Measurements from ENCODE around the gene KCNQ5.

Gene KCNQ5

DNA sequence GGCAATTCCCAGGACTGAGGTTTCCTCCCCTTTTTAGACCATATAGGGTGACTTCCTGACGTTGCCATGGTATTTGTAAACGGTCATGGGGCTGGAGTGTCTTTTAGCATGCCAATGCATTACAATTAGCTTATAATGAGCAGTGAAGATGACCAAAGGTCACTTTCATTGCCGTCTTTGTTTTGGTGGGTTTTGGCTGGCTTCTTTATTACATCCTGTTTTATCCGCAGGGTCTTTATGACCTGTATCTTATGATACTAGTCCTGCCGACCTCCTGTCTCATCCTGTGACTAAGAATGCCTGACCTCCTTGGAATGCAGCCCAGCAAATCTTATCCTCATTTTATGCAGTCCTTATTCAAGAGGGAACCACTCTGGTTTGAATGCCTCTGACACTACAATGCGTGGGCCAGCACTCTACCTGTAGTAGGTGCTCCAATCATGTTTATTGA, 190.1 kb downstream of the KCNQ5 start:
- DNase-seq: no peak

GRCh38 chr6:72813807-72814596, 192.1 kb downstream of the KCNQ5 start:
- DNase-seq: no peak

DNA sequence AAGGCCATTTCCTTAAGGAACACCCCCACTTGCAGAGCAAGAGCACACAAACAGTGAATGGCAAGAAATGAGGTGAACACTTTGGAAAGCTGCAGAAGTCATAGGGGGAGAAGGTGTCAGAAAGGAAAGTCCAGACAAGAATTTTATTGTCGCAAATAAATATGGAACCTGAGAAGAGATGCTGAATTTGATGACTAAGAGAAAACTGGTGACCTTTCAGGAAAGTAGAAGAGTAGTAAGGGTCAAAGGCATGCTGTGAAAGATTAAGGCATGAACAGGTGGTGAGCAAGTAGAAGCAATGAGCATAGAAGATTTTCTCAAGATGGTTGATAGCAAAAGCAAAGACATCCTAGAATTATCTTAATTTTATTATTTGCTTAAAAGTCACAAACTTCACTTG, 194.2 kb downstream of the KCNQ5 start:
- no peak for DNase-seq

- no peak for DNase-seq
Measured at GRCh38 chr6:72817208-72817607, 195.3 kb downstream of the KCNQ5 start.

GRCh38 chr6:72819609-72820008, 197.7 kb downstream of the KCNQ5 start:
- DNase-seq: no peak

- no peak for DNase-seq
Measured at GRCh38 chr6:72820153-72820552, 198.3 kb downstream of the KCNQ5 start.

DNA sequence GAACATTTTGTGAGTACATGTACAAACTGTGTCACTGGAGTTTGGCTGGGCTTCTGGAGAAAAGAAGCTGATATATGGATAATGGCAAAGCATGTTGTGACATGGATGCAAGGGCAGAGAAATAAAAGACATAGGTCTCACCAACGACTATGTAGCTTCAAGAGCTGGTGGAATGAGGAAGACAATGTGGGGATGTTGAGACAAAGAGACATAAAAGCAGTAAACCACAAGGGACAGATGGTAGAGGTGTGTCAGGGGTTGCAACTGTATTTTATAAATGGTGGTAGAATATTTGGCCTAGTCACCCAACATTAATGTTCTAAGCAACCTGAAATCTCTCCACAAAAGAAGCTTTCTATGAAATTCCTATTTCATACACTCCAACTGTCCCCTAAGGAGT, 199.0 kb downstream of the KCNQ5 start:
- no peak for DNase-seq

- no peak for DNase-seq
Measured at GRCh38 chr6:72822023-72822422, 200.2 kb downstream of the KCNQ5 start.

GRCh38 chr6:72822691-72823090, 200.8 kb downstream of the KCNQ5 start:
- DNase-seq: no peak

DNA sequence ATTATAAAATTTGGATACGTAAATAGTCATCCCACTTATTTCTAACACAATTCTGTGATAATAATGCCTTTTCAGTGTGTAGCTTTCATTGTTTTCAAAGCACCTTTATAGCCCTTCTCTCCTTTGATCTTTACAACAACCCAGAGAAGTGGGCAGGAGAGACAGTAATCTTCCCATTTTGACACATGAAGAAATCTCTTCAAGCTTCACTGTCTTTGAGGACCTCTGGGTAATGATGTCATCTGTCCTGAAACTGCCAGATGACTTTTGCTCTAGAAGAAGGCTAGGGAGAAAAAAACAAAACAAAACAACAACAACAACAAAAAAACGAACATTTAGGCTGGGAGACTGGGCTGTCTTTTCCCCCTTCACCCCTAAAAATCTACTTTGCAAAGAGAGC, 203.0 kb downstream of the KCNQ5 start:
- DNase-seq: no peak

- no peak for DNase-seq
Measured at GRCh38 chr6:72825315-72825911, 203.5 kb downstream of the KCNQ5 start.

DNA sequence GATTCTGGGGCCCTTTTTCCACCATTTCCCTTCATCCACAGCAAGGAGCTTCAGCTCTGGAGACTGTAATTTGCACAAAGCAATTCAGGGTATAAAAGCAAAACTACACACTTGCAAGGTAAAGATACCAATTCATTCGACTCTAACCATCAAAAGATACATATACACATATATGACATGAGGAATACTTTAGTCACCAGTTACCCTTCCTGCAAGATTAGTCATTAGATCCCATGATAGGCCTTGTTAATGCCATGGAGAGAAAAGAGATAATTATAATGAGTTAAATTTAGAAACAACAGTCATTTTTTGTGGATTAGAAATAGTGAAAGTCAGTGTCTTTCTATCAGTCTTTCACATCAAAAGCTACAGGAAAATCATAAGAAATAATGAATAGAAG, 204.2 kb downstream of the KCNQ5 start:
- no peak for DNase-seq

DNA sequence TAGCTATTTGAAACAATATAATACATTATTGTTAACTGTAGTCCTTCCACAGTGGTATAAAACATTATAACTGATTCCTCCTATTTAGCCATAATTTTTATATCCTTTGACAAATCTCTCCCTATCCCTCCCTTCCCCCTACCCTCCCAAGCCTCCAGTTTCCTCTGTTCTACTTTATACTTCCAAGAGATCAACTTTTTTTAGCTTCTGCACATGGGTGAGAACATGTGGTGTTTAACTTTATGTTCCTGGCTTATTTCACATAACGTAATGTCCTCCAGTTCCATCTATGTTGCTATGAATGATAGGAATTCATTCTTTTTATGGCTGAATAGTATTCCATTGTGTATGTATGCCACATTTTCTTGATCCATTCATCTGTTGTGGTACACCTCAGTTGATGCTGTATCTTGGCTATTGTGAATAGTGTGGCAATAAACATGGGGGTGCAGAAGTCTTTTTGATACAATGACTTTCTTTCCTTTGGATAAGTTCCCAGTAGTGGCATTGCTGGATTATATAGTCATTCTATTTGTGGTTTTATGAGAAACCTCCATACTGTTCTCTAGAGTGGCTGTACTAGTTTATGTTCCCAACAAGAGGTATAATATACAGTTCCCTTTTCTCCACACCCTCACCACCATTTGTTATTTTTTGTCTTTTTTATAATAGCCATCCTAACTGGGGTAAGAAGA, 205.0 kb downstream of the KCNQ5 start:
- DNase-seq: no peak

DNA sequence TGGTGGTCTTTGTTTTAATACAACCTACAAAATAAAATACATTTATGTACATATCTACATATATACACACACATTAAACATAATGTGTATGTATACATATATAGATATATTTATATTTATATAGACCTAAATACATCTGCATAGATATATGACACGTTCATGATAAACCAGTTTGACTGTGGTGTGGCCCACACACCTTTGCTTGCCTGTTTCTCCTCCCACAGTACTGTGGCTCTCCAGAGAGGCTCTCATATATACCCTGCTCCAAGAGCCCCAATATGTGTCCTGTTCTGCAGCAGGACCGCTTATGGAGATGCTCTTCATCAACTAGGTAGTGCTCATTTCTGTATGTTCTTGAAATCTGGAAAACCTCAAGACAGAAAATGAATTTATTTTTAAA, 207.0 kb downstream of the KCNQ5 start:
- DNase-seq: no peak

- no peak for DNase-seq
Measured at GRCh38 chr6:72832271-72832670, 210.4 kb downstream of the KCNQ5 start.

DNA sequence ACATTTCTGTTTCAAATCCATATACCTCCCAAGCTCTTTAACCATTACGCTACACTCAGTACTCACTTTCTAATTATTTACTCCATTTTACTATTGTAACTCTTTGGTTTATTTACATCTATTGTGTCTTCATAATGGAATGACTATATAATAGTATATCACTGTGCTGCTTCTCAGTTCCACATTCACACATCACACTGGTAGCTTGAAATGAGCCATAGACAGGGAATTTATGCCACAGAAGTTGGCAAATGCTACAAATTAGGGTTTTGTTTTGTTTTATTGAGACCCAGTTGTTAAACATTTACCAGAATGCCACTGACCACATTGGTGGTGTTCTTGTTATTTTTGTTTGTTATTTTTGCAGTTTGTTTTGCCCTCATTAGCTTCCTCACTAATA, 213.9 kb downstream of the KCNQ5 start:
- no peak for DNase-seq

- no peak for DNase-seq
Measured at GRCh38 chr6:72836971-72837370, 215.1 kb downstream of the KCNQ5 start.

DNA sequence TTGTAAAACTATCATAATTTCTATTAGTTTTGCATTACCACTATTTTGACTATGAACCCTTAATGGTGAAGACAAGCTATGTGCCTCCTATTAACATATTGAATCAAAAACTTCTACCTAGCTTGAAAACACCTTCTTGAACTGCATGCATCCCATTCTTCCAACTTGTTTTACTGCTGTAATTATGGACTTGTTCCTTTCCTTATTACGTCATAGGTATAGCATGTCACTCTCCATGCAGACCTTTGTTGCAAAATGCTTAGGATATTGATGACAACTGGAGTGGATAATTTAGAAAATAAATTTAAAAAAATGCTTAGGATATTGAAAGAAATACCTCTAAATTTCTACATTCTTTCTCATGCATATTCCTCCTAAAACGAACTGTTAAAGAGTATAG, 219.3 kb downstream of the KCNQ5 start:
- DNase-seq: no peak

DNA sequence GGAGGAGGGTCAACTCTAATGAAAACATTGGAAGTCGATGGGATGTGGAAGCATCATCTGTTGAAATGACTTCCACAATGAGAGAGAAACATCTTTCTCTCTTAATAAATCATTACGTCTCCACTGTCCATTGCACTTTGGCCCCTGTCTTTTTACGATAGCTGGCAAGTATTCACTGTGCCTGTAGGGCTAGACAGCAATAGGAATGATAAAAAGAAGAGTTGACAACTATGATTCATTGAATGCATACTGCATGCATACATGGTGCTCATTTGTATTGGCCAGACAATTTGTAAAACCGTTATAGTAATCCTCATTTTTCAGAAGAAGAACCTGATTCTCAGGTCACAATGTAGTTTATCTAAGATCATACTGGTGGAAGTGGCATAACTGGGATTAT, 220.3 kb downstream of the KCNQ5 start:
- no peak for DNase-seq

GRCh38 chr6:72844614-72845013, 222.8 kb downstream of the KCNQ5 start:
- no peak for DNase-seq

- no peak for DNase-seq
Measured at GRCh38 chr6:72849346-72849745, 227.5 kb downstream of the KCNQ5 start.

DNA sequence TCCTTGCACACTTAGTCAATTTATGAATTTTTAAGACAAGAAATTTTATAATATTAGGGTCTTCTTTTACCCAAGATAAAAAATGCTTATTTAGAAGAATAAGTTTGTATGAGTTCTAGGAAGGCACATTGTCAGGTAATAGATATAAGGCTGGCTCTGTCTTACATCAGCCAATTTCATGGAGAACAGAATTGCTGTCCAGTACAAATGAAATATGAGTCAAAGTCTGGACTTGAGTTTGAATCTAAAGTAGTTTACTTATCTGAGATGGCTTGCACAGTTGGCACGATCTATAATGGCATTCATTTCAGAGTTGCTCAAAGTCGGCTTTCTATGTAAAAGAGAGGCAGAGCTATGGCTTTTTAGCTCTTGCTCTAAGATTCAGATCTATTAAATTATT, 228.2 kb downstream of the KCNQ5 start:
- DNase-seq: no peak

GRCh38 chr6:72850469-72850868, 228.6 kb downstream of the KCNQ5 start:
- DNase-seq: no peak

GRCh38 chr6:72855471-72855870, 233.6 kb downstream of the KCNQ5 start:
- DNase-seq: no peak

Measured in NCI-H1436 treated with DMSO at 0.1 percent for 48 hours (cell line).